ENCODE results near the gene TMEM229A.
"Not testable (repeated sequence)": the region's sequence is repeated elsewhere in the genome, so short reads cannot be mapped to it uniquely, and the experiment has no call there.

The TMEM229A gene

DNA sequence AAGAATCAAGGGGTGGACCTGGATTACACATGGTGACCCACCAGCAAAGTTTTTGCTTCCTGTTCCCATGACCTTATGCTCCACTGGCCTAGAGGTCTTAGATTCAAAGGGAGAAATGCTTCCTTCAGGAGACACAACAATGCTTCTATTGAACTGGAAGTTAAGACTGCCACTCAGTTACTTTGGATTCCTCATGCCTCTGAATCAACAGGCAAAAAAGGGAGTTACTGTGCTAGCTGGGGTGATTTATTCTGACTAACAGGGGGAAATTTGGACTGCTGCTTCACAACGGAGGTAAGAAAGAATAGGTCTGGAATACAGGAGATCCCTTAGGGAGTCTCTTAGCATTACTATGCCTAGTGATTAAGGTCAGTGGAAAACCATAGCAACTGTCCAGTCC is 10.3 kb downstream of the TMEM229A start:
- no peak for DNase-seq (ENCODE audit: low read depth in 2 of 2)
- no peak for TF ChIP-seq CTCF (IDR thresholded peaks at IDR 0.05; ENCODE audit: low read depth, low read length)
- no peak overlapping the region for H3K4me3 ChIP-seq (replicated peaks in 1 of 2; ENCODE audit: low read depth in 2 of 2, low read length in 2 of 2)

DNA sequence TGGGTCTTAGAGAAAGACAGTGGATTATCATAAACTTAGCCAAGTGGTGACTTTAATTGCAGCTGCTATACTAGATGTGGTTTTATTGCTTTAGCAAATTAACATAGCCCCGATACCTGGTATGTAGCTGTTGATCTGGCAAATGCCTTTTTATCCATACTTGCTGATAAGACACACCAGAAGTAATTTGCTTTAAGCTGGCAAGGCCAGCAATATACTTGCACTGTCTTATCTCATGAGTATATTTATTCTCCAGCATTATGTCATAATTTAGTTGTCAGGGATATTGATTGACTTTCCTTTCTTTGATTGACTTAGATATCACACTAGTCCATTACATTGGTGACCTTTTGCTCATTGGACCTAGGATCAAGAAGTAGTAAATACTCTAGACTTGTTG is 12.8 kb downstream of the TMEM229A start:
- TF ChIP-seq CTCF (IDR thresholded peaks at IDR 0.05; ENCODE audit: low read depth, low read length): no peak
- DNase-seq (ENCODE audit: low read depth in 2 of 2): no peak
- H3K4me3 ChIP-seq (replicated peaks in 1 of 2; ENCODE audit: low read depth in 2 of 2, low read length in 2 of 2): no peak overlapping the region

GRCh38 chr7:124013306-124013705 is 19.6 kb downstream of the TMEM229A start:
- TF ChIP-seq CTCF (IDR thresholded peaks at IDR 0.05; ENCODE audit: low read depth, low read length): no peak
- DNase-seq (ENCODE audit: low read depth in 2 of 2): no peak
- H3K4me3 ChIP-seq (replicated peaks in 1 of 2; ENCODE audit: low read depth in 2 of 2, low read length in 2 of 2): no peak overlapping the region

GRCh38 chr7:124012864-124013263 is 20.0 kb downstream of the TMEM229A start:
- no peak for DNase-seq (ENCODE audit: low read depth in 2 of 2)
- H3K4me3 ChIP-seq (replicated peaks in 1 of 2; ENCODE audit: low read depth in 2 of 2, low read length in 2 of 2): no peak overlapping the region
- TF ChIP-seq CTCF (IDR thresholded peaks at IDR 0.05; ENCODE audit: low read depth, low read length): no peak

GRCh38 chr7:124009321-124009720 is 23.5 kb downstream of the TMEM229A start:
- DNase-seq (ENCODE audit: low read depth in 2 of 2): no peak
- H3K4me3 ChIP-seq (replicated peaks in 1 of 2; ENCODE audit: low read depth in 2 of 2, low read length in 2 of 2): no peak overlapping the region
- TF ChIP-seq CTCF (IDR thresholded peaks at IDR 0.05; ENCODE audit: low read depth, low read length): no peak

- not testable (repeated sequence) for H3K4me3 ChIP-seq (replicated peaks in 1 of 2; ENCODE audit: low read depth in 2 of 2, low read length in 2 of 2); DNase-seq (ENCODE audit: low read depth in 2 of 2)
These were observed 24.6 kb downstream of the TMEM229A start for GRCh38 chr7:124008296-124008695.

- no peak for TF ChIP-seq CTCF (IDR thresholded peaks at IDR 0.05; ENCODE audit: low read depth, low read length)
- DNase-seq (ENCODE audit: low read depth in 2 of 2): no peak
- H3K4me3 ChIP-seq (replicated peaks in 1 of 2; ENCODE audit: low read depth in 2 of 2, low read length in 2 of 2): no peak overlapping the region
These were observed 33.2 kb downstream of the TMEM229A start for GRCh38 chr7:123999703-124000102.

Measured in cardiac fibroblast (primary cell).